ENCODE data around the gene TMEM178B. TPM values are rescaled to one million over a fixed set of nuclear protein-coding genes. Genes with fewer than 3 reads are reported as not detected.

Gene TMEM178B
- total and polyA plus RNA-seq, 2 of the 13 experiments (the other 11 are each of a cell fraction or from before 2014, with no cell fraction given): 0.01 to 0.02 TPM

DNA sequence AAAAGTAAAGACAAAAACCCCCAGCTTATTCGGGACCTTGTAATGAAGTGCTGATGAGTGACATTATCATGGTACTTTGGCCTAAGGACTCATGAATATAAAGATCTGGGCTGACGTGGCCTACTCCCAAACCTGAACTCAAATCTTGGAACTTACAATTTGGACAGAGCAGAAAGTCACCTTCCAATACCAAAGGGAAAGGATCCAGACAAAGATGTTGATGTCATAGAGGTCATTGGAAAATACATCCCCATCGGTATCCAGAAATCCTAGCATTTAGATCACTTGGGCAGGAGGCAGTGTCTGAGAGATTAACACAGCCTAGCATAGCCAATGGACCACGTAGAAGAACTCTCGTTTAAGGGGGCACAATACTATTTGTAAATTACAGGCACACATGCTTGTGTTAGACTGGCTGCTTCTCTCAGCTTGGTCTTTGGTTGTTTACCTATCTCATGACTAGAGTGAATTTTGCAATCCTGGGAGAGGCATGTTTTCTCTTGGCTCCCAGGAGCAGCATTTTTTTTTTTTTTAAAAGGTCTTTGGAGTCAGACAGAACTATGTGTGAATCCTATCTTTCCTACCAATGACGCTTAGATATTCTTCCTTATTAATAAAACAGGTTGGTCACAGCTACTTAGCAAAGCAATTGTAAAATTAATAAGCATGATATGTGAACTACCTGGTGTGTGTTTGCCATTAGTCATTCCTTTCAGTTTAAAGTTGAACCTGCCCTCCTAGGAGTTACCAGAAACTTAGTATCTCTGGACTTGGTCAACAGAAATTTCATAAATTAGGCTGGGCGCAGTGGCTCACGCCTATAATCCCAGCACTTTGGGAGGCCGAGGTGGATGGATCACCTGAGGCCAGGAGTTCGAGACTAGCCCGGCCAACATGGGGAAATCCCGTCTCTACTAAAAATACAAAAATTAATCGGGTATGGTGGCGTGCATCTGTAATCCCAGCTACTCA, 31.4 kb upstream of the TMEM178B start (continued):
- TF ChIP-seq, protein P1, sequence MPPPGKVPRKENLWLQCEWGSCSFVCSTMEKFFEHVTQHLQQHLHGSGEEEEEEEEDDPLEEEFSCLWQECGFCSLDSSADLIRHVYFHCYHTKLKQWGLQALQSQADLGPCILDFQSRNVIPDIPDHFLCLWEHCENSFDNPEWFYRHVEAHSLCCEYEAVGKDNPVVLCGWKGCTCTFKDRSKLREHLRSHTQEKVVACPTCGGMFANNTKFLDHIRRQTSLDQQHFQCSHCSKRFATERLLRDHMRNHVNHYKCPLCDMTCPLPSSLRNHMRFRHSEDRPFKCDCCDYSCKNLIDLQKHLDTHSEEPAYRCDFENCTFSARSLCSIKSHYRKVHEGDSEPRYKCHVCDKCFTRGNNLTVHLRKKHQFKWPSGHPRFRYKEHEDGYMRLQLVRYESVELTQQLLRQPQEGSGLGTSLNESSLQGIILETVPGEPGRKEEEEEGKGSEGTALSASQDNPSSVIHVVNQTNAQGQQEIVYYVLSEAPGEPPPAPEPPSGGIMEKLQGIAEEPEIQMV (CRISPR knock-in tag; IDR thresholded peaks at IDR 0.05; ENCODE audit: low read depth): no peak
- TF ChIP-seq KAT8 (CRISPR knock-in tag; IDR thresholded peaks at IDR 0.05) (0 out of 2 replicates have a peak, but pooled peaks have one; percentile 47), HCFC1 (IDR thresholded peaks at IDR 0.05; ENCODE audit: low read depth, low read length) (no peak), RERE (CRISPR knock-in tag; IDR thresholded peaks at IDR 0.05; ENCODE audit: low read depth) (no peak), ZMYM3 (CRISPR knock-in tag; IDR thresholded peaks at IDR 0.05) (peak; percentile 25; the same call in 1 of the 2 replicates), ZNF605 (CRISPR knock-in tag; IDR thresholded peaks at IDR 0.05) (peak; percentile 25; the same call in 1 of the 2 replicates), PHF20 (CRISPR knock-in tag; IDR thresholded peaks at IDR 0.05) (no peak), ARNTL (CRISPR knock-in tag; IDR thresholded peaks at IDR 0.05) (peak; percentile 50; the same call in 1 of the 2 replicates), ARID2 (CRISPR knock-in tag; IDR thresholded peaks at IDR 0.05; ENCODE audit: borderline replicate concordance) (no peak), FOXA1 (IDR thresholded peaks at IDR 0.05) (no peak), FOXA1 (CRISPR knock-in tag; IDR thresholded peaks at IDR 0.05) (peak; percentile 89), RNF2 (conservative IDR thresholded peaks at IDR 0.05; ENCODE audit: low read depth) (no peak)
- TF ChIP-seq, protein P2, sequence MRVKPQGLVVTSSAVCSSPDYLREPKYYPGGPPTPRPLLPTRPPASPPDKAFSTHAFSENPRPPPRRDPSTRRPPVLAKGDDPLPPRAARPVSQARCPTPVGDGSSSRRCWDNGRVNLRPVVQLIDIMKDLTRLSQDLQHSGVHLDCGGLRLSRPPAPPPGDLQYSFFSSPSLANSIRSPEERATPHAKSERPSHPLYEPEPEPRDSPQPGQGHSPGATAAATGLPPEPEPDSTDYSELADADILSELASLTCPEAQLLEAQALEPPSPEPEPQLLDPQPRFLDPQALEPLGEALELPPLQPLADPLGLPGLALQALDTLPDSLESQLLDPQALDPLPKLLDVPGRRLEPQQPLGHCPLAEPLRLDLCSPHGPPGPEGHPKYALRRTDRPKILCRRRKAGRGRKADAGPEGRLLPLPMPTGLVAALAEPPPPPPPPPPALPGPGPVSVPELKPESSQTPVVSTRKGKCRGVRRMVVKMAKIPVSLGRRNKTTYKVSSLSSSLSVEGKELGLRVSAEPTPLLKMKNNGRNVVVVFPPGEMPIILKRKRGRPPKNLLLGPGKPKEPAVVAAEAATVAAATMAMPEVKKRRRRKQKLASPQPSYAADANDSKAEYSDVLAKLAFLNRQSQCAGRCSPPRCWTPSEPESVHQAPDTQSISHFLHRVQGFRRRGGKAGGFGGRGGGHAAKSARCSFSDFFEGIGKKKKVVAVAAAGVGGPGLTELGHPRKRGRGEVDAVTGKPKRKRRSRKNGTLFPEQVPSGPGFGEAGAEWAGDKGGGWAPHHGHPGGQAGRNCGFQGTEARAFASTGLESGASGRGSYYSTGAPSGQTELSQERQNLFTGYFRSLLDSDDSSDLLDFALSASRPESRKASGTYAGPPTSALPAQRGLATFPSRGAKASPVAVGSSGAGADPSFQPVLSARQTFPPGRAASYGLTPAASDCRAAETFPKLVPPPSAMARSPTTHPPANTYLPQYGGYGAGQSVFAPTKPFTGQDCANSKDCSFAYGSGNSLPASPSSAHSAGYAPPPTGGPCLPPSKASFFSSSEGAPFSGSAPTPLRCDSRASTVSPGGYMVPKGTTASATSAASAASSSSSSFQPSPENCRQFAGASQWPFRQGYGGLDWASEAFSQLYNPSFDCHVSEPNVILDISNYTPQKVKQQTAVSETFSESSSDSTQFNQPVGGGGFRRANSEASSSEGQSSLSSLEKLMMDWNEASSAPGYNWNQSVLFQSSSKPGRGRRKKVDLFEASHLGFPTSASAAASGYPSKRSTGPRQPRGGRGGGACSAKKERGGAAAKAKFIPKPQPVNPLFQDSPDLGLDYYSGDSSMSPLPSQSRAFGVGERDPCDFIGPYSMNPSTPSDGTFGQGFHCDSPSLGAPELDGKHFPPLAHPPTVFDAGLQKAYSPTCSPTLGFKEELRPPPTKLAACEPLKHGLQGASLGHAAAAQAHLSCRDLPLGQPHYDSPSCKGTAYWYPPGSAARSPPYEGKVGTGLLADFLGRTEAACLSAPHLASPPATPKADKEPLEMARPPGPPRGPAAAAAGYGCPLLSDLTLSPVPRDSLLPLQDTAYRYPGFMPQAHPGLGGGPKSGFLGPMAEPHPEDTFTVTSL (CRISPR knock-in tag; IDR thresholded peaks at IDR 0.05; ENCODE audit: borderline replicate concordance): peak; percentile 79; the same call in 1 of the 2 replicates
- TF ChIP-seq, protein P3, sequence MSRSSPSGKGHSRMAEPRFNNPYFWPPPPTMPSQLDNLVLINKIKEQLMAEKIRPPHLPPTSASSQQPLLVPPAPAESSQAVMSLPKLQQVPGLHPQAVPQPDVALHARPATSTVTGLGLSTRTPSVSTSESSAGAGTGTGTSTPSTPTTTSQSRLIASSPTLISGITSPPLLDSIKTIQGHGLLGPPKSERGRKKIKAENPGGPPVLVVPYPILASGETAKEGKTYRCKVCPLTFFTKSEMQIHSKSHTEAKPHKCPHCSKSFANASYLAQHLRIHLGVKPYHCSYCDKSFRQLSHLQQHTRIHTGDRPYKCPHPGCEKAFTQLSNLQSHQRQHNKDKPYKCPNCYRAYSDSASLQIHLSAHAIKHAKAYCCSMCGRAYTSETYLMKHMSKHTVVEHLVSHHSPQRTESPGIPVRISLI (CRISPR knock-in tag; IDR thresholded peaks at IDR 0.05; ENCODE audit: borderline replicate concordance): peak; percentile 91

Data from HepG2 (cell line).